H9 (cell line): ENCODE results near the gene MRPL39. TPM values are rescaled to one million over a fixed set of nuclear protein-coding genes. Genes with fewer than 3 reads are reported as not detected.

ENCODE experiments used
- DNase-seq: peaks from one replicate; pipeline ENCODE4 v3.0.0-alpha.2; 2017
- H2AFZ ChIP-seq: one replicate; pipeline ENCODE4 v1.6.1; 2013; ENCODE audit warnings: mild to moderate bottlenecking, low read length, control low read depth, moderate library complexity
- H2AK5ac ChIP-seq: 2 replicates; pipeline ENCODE4 v1.6.1; 2013; ENCODE audit warnings: low read length, control low read depth, mixed read lengths; ENCODE audit not compliant: insufficient read length
- H2BK120ac ChIP-seq: one replicate; pipeline ENCODE4 v1.6.1; 2013; ENCODE audit warnings: low read depth, mild to moderate bottlenecking, low read length, control low read depth, inconsistent platforms; ENCODE audit not compliant: poor library complexity, severe bottlenecking
- H2BK12ac ChIP-seq: 2 replicates; pipeline ENCODE4 v1.6.1; 2013; ENCODE audit warnings: low read length, control low read depth, mixed read lengths, low read depth; ENCODE audit not compliant: insufficient read length
- H2BK15ac ChIP-seq: 2 replicates; pipeline ENCODE4 v1.6.1; 2013; ENCODE audit warnings: low read depth, low read length, control low read depth
- H2BK20ac ChIP-seq: one replicate; pipeline ENCODE4 v1.6.1; 2013; ENCODE audit warnings: low read depth, mild to moderate bottlenecking, low read length, control low read depth, inconsistent platforms; ENCODE audit not compliant: poor library complexity, severe bottlenecking
- H2BK5ac ChIP-seq: 2 replicates; pipeline ENCODE4 v1.6.1; 2013; ENCODE audit warnings: low read length, control low read depth, mixed read lengths; ENCODE audit not compliant: insufficient read length
- H3K14ac ChIP-seq: 2 replicates; pipeline ENCODE4 v1.6.1; 2013; ENCODE audit warnings: low read length, control low read depth; ENCODE audit not compliant: insufficient read depth
- H3K18ac ChIP-seq: 2 replicates; pipeline ENCODE4 v1.6.1; 2013; ENCODE audit warnings: low read depth, mild to moderate bottlenecking, mixed read lengths, low read length, control low read depth; ENCODE audit not compliant: insufficient read length
- H3K23ac ChIP-seq: 2 replicates; pipeline ENCODE4 v1.6.1; 2013; ENCODE audit warnings: low read length, control low read depth, mixed read lengths, low read depth; ENCODE audit not compliant: insufficient read length
- H3K23me2 ChIP-seq: 2 replicates; pipeline ENCODE4 v1.6.1; 2013; ENCODE audit warnings: low read depth, mild to moderate bottlenecking, mixed read lengths, low read length, control low read depth; ENCODE audit not compliant: insufficient read length, poor library complexity, severe bottlenecking
- H3K27ac ChIP-seq: 2 replicates; pipeline ENCODE4 v1.5.1; 2013; ENCODE audit warnings: low read length, control low read depth, mixed read lengths, low read depth; ENCODE audit not compliant: insufficient read length
- H3K27me3 ChIP-seq: 2 replicates; pipeline ENCODE4 v1.6.1; 2013; ENCODE audit warnings: low read length, control low read depth, inconsistent platforms; ENCODE audit not compliant: insufficient read depth
- H3K4ac ChIP-seq: 2 replicates; pipeline ENCODE4 v1.6.1; 2013; ENCODE audit warnings: low read depth, mild to moderate bottlenecking, control low read depth, inconsistent platforms, low read length, moderate library complexity
- H3K4me1 ChIP-seq: 2 replicates; pipeline ENCODE4 v1.6.1; 2013; ENCODE audit warnings: low read length, control low read depth, inconsistent platforms; ENCODE audit not compliant: insufficient read depth
- H3K4me2 ChIP-seq: 2 replicates; pipeline ENCODE4 v1.6.1; 2013; ENCODE audit warnings: low read length, control low read depth, mixed read lengths; ENCODE audit not compliant: insufficient read length, insufficient read depth
- H3K56ac ChIP-seq: 2 replicates; pipeline ENCODE4 v1.6.1; 2013; ENCODE audit warnings: low read depth, mild to moderate bottlenecking, mixed read lengths, low read length, control low read depth; ENCODE audit not compliant: insufficient read length
- H3K79me1 ChIP-seq: 2 replicates; pipeline ENCODE4 v1.6.1; 2013; ENCODE audit warnings: low read depth, mild to moderate bottlenecking, moderate library complexity, low read length, control low read depth, inconsistent platforms; ENCODE audit not compliant: insufficient read depth, poor library complexity, severe bottlenecking
- H3K79me2 ChIP-seq: 2 replicates; pipeline ENCODE4 v1.6.1; 2013; ENCODE audit warnings: low read length, control low read depth, inconsistent platforms; ENCODE audit not compliant: insufficient read depth
- H3K9ac ChIP-seq: 2 replicates; pipeline ENCODE4 v1.6.1; 2013; ENCODE audit warnings: low read length, control low read depth, mixed read lengths; ENCODE audit not compliant: insufficient read length; ENCODE audit errors: extremely low read depth
- H3K9me3 ChIP-seq: one replicate; pipeline ENCODE4 v1.6.1; 2013; ENCODE audit warnings: low read depth, low read length, inconsistent platforms; ENCODE audit not compliant: control insufficient read depth
- H3T11ph ChIP-seq: one replicate; pipeline ENCODE4 v1.6.1; 2013; ENCODE audit warnings: mild to moderate bottlenecking, low read length, control low read depth, inconsistent platforms
- H4K20me1 ChIP-seq: one replicate; pipeline ENCODE4 v1.6.1; 2013; ENCODE audit not compliant: control insufficient read depth, insufficient read length, insufficient read depth
- H4K5ac ChIP-seq: 2 replicates; pipeline ENCODE4 v1.6.1; 2013; ENCODE audit warnings: low read depth, mild to moderate bottlenecking, mixed read lengths, low read length, control low read depth; ENCODE audit not compliant: insufficient read length
- H4K8ac ChIP-seq: replicated peaks from 2 replicates; pipeline ENCODE4 v1.6.1; 2013; ENCODE audit warnings: low read length, control low read depth, mixed read lengths, low read depth; ENCODE audit not compliant: insufficient read length
- H4K91ac ChIP-seq: 2 replicates; pipeline ENCODE4 v1.6.1; 2013; ENCODE audit warnings: low read depth, mild to moderate bottlenecking, moderate library complexity, mixed read lengths, low read length, control low read depth; ENCODE audit not compliant: insufficient read length
- H3K27ac Mint-ChIP-seq, 3 experiments: 2 replicates in 2 of 3; 3 replicates in 1 of 3; pipeline ENCODE4 v1.8.0; 2020 to 2021; ENCODE audit warnings: mixed read lengths in 3 of 3, mild to moderate bottlenecking in 1 of 3, moderate library complexity in 1 of 3
- H3K27me3 Mint-ChIP-seq: 2 replicates; pipeline ENCODE4 v1.8.0; 2021; ENCODE audit warnings: low read depth, mild to moderate bottlenecking, moderate library complexity, mixed read lengths
- H3K36me3 Mint-ChIP-seq, 3 experiments: 2 replicates in 2 of 3; 3 replicates in 1 of 3; pipeline ENCODE4 v1.8.0; 2020 to 2021; ENCODE audit warnings: low read depth in 3 of 3, mixed read lengths in 3 of 3; ENCODE audit not compliant: insufficient read depth in 1 of 3
- H3K4me1 Mint-ChIP-seq, 2 experiments: 2 replicates each; pipeline ENCODE4 v1.8.0; 2020; ENCODE audit warnings: mixed read lengths in 2 of 2
- H3K4me3 Mint-ChIP-seq, 2 experiments: 2 replicates in 1 of 2; 3 replicates in 1 of 2; pipeline ENCODE4 v1.8.0; 2020 to 2021; ENCODE audit warnings: mild to moderate bottlenecking in 2 of 2, mixed read lengths in 2 of 2, moderate library complexity in 1 of 2
- H3K9me3 Mint-ChIP-seq, 2 experiments: 2 replicates in 1 of 2; 3 replicates in 1 of 2; pipeline ENCODE4 v1.8.0; 2020; ENCODE audit warnings: mild to moderate bottlenecking in 2 of 2, mixed read lengths in 2 of 2, moderate library complexity in 1 of 2
- WGBS: extraction: QIAGEN DNeasy Blood & Tissue Kit; methylation state at CpG from one replicate; pipeline ENCODE4 v1.1.7; 2013; ENCODE audit warnings: missing lambda C conversion rate, low lambda C conversion rate, mixed read lengths; ENCODE audit not compliant: insufficient read length; ENCODE audit errors: extremely low coverage; 5-methylcytosine and 5-hydroxymethylcytosine counted together
- total RNA-seq: library from RNA; stranded (reverse); gene quantifications from 2 replicates; pipeline ENCODE4 v1.2.1, GENCODE V29; 2021
- TF ChIP-seq, protein P1 (sequence below): fragments of 200-600 bp; sonication (generic); conservative IDR thresholded peaks from 3 replicates; pipeline ENCODE4 v1.8.0; 2021; ENCODE audit warnings: antibody characterized with exemption, mild to moderate bottlenecking

The MRPL39 gene
- total RNA-seq, 1 experiment from 2014 or later = 58.8 TPM

- no peak overlapping the region for H2BK20ac ChIP-seq
- no peak overlapping the region for H3T11ph ChIP-seq
- no peaks in the 10 kb centered on the region for H3K79me1 ChIP-seq
- Mint-ChIP-seq H3K27ac (peak overlapping the region in 1 of 3 experiments; percentile 33; a peak in 1 of 7 replicates), H3K27me3 (peaks cover 7% of the 10 kb centered on the region), H3K4me1 (peaks cover 4 to 8% of the 10 kb centered on the region in 2 experiments), H3K4me3 (peak overlapping the region in 1 of 2 experiments; percentile 38; a peak in 1 of 5 replicates), H3K9me3 (no peaks in the 10 kb centered on the region), H3K36me3 (no peaks in the 10 kb centered on the region)
- H2BK120ac ChIP-seq = no peak overlapping the region
- DNase-seq = no peak
- H3K4me1 ChIP-seq = no peaks in the 10 kb centered on the region; the same call in 1 of the 2 replicates
- H2AK5ac ChIP-seq = no peak overlapping the region
- H3K56ac ChIP-seq = no peak overlapping the region
- H3K9me3 ChIP-seq = no peaks in the 10 kb centered on the region
- H4K20me1 ChIP-seq = no peaks in the 10 kb centered on the region
- TF ChIP-seq, protein P1, sequence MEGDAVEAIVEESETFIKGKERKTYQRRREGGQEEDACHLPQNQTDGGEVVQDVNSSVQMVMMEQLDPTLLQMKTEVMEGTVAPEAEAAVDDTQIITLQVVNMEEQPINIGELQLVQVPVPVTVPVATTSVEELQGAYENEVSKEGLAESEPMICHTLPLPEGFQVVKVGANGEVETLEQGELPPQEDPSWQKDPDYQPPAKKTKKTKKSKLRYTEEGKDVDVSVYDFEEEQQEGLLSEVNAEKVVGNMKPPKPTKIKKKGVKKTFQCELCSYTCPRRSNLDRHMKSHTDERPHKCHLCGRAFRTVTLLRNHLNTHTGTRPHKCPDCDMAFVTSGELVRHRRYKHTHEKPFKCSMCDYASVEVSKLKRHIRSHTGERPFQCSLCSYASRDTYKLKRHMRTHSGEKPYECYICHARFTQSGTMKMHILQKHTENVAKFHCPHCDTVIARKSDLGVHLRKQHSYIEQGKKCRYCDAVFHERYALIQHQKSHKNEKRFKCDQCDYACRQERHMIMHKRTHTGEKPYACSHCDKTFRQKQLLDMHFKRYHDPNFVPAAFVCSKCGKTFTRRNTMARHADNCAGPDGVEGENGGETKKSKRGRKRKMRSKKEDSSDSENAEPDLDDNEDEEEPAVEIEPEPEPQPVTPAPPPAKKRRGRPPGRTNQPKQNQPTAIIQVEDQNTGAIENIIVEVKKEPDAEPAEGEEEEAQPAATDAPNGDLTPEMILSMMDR = no peak
- peak overlapping the region; percentile 11 for H3K4me2 ChIP-seq
- H3K4ac ChIP-seq = no peak overlapping the region
- H4K5ac ChIP-seq = no peak overlapping the region
- no CpG with 5 or more reads among the region's 5 CpGs for WGBS
- H2BK12ac ChIP-seq = no peak overlapping the region
- no peak overlapping the region for H3K18ac ChIP-seq
- H3K79me2 ChIP-seq = no peaks in the 10 kb centered on the region
- no peak overlapping the region for H2BK15ac ChIP-seq
- H2BK5ac ChIP-seq = no peak overlapping the region
- no peak overlapping the region for H3K27ac ChIP-seq
- no peak overlapping the region for H4K91ac ChIP-seq
- no peak overlapping the region for H2AFZ ChIP-seq
- H3K9ac ChIP-seq = no peak overlapping the region
- H3K14ac ChIP-seq = no peak overlapping the region
- no peaks in the 10 kb centered on the region for H3K27me3 ChIP-seq
- H4K8ac ChIP-seq = no peak overlapping the region
- no peak overlapping the region for H3K23ac ChIP-seq
- H3K23me2 ChIP-seq = no peaks in the 10 kb centered on the region
Measured at GRCh38 chr21:25568246-25568645, 39.0 kb downstream of the MRPL39 start.
